HCT116 (cell line): Measurements from ENCODE around the gene INSIG2.

Source experiments
- CTCF ChIP-seq, 3 experiments: fragments of 200-600 bp in 1 of 3; sonication (generic) in 1 of 3; IDR thresholded peaks in 2 of 3; conservative IDR thresholded peaks in 1 of 3; 2 replicates each; pipeline ENCODE4 v1.5.1; 2012 to 2017; ENCODE audit warnings: low read depth in 2 of 3, low read length in 2 of 3, antibody characterized with exemption in 1 of 3, borderline replicate concordance in 1 of 3, control low read depth in 1 of 3, mild to moderate bottlenecking in 1 of 3, mixed read lengths in 1 of 3, mixed run types in 1 of 3, moderate library complexity in 1 of 3; ENCODE audit not compliant: insufficient read depth in 1 of 3
- EGR1 ChIP-seq: IDR thresholded peaks from 2 replicates; pipeline ENCODE4 v1.6.1; 2012; ENCODE audit warnings: low read depth
- POLR2A ChIP-seq: IDR thresholded peaks from 2 replicates; pipeline ENCODE4 v1.7.0; 2011; ENCODE audit warnings: borderline replicate concordance; ENCODE audit not compliant: insufficient read depth, insufficient read length; ENCODE audit errors: extremely low read depth

GRCh38 chr2:118118479-118118878, 30.2 kb downstream of the INSIG2 start:
- TF ChIP-seq POLR2A (no peak), EGR1 (no peak), CTCF (IDR thresholded peaks at IDR 0.05 in 2 of 3, conservative IDR thresholded peaks at IDR 0.05 in 1 of 3; ENCODE audit: borderline replicate concordance in 1 of 3, insufficient read depth in 1 of 3, low read depth in 2 of 3, low read length in 2 of 3) (no peak)
